ENCODE data around the gene RERE.
"Not testable (repeated sequence)": the region's sequence is repeated elsewhere in the genome, so short reads cannot be mapped to it uniquely, and the experiment has no call there.

Gene RERE

GRCh38 chr1:8716238-8716637 is 101.2 kb downstream of the RERE start:
- DNase-seq (ENCODE audit: low spot score), result no peak

GRCh38 chr1:8714173-8714572 is 103.3 kb downstream of the RERE start:
- DNase-seq (ENCODE audit: low spot score), result no peak

- DNase-seq (ENCODE audit: low spot score), result peak; percentile 92
These were observed 104.8 kb downstream of the RERE start for GRCh38 chr1:8712413-8713231.

GRCh38 chr1:8711873-8712412 is 105.5 kb downstream of the RERE start:
- no peak for DNase-seq (ENCODE audit: low spot score)

GRCh38 chr1:8711151-8711550 is 106.3 kb downstream of the RERE start:
- DNase-seq (ENCODE audit: low spot score), result no peak

DNA sequence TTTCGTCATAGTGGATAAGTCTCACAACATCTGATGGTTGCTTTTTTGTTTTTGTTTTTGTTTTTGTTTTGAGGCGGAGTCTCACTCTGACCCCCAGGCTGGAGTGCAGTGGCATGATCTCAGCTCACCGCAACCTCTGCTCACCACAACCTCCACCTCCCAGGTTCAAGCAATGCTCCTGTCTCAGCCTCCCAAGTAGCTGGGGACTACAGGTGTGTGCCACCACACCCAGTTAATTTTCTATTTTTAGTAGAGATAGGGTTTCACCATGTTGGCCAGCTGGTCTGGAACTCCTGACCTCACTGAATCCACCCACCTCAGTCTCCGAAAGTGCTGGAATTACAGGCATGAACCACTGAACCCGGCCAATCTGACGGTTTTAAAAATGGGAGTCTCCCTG is 109.2 kb downstream of the RERE start:
- DNase-seq (ENCODE audit: low spot score), result no peak

DNA sequence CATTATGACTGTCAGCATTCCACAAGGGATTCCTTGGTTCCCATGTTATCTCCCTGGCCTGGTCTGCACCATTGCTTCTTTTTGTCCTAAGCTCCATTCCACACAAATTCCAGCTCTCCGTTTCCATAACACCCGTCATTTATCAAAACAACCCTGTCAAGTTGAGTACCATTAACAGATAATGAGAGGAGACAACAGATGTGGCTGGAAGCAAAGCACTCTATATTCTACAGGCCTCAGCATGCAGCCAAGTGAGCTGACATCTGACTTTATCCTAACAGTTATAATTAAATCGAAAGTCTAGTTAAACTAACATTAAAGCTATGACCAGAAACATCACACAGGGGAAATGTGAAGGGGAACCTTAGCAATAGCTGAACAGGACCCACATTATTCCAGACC is 110.4 kb downstream of the RERE start:
- no peak for DNase-seq (ENCODE audit: low spot score)

DNA sequence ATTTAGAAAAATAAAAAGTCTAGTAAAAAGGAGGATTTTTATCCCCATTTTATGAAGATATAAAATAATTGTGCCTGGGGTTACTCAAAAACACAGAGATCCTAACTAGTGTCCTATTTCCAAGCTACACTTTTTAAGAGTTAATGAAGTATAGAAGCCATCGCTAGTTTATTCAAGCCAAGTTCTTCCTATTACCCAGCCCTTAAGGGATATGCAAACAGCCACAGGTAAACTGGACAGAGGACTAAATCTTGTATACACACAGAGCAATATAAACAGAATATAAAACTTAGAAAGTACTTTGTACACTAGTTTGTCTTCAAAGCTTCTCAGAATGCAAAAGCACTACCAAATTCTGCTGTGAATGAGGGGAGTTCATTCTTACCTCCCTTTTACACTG is 111.1 kb downstream of the RERE start:
- no peak for DNase-seq (ENCODE audit: low spot score)

- no peak for DNase-seq (ENCODE audit: low spot score)
These were observed 112.5 kb downstream of the RERE start for GRCh38 chr1:8704866-8705506.

GRCh38 chr1:8702850-8703810 is 114.3 kb downstream of the RERE start:
- peak; percentile 88 for DNase-seq (ENCODE audit: low spot score)

DNA sequence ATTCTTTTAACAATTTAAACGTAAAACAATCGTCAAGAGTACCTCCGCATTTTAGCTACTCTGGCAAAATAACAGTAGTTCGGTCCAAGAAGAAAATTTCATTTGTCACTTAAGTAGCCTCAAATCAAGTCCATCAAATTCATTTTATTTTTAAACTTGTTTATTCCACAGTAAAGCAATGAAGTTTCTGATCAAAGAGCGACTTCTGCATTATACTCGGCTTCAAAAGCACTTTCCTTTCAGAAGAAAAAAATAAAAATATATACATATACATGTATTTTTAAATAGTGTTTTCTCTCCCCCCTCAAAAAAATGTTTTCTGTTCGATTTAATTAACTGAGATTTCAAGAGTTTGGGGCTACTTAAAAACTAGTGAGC is 115.0 kb downstream of the RERE start:
- no peak for DNase-seq (ENCODE audit: low spot score)

- DNase-seq (ENCODE audit: low spot score), result no peak
These were observed 115.5 kb downstream of the RERE start for GRCh38 chr1:8701794-8702471.

DNA sequence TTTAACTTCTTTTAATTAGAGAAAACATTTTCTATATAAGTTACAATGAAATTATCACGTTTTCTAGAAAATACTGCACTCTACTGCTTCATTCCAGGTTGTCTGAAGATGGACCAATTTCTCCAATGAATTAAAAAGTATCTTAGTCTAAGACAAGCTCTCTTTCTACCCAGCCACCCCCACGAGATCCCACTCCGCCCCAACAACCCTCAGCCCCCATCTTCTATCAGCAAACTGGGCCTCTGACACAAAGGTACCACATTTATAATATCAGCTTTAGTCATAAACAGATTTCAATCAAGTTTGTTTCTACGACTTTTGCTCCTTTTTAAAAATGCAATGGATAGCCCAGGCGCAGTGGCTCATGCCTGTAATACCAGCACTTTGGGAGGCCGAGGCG is 117.8 kb downstream of the RERE start:
- DNase-seq (ENCODE audit: low spot score), result no peak

DNA sequence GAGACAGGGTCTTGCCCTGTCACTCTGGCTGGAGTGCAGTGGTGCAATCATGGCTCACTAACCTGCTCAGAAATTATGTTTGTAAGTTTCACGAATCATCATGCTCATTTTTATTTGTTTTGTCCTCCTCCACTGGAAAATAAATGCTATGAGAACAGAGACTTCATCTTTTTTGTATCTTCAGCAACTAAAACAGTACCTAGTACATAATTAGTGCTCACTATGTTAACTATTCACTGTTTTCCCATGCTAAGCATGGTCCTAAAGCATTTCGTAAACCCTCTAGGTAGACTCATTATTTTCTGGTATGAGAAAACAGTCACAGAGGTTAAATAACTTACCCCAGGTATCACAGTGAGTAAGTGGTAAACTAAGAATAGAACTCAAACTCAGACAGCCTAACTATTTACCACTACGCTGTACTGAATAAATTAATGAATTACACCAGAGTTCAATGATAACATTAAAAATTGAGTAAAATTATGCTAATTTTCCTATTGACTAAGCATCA is 118.4 kb downstream of the RERE start:
- no peak for DNase-seq (ENCODE audit: low spot score)

- DNase-seq (ENCODE audit: low spot score), result no peak
These were observed 119.3 kb downstream of the RERE start for GRCh38 chr1:8698012-8698630.

GRCh38 chr1:8695442-8695841 is 122.0 kb downstream of the RERE start:
- not testable (repeated sequence) for DNase-seq (ENCODE audit: low spot score)

DNA sequence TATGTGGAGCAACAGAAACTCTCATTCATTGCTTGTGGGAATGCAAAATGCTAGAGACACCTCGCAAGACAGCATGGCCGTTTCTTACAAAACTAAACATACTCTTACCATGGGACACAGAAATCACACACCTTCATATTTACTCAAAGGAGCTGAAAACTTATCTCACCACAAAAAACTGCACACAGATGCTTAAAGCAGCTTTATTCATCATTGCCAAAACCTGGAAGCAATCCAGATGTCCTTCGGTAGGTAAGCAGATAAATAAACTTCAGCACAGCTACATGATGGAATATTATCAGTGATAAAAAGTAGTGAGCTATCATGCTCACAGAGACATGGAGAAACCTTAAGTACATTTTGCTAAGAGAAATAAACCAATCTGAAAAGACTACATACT is 124.3 kb downstream of the RERE start:
- no peak for DNase-seq (ENCODE audit: low spot score)

DNA sequence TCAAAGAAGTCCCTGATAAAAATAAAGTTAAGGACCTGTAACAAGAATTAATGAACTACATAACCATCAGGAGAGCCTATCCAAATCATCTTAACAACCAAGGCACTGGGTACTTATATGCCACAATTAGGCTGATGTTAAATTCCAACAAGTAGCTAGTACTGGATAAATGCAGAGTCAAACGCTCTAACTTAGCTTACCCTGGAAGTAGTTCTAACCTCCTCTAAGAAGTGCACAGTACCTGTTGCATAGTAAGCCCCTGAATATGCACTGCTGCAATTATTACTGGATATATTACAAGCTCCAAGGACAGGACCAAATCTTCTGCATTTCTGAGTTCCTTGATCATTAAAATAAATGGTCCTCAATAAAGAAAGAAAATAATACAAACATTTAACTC is 125.8 kb downstream of the RERE start:
- no peak for DNase-seq (ENCODE audit: low spot score)

DNA sequence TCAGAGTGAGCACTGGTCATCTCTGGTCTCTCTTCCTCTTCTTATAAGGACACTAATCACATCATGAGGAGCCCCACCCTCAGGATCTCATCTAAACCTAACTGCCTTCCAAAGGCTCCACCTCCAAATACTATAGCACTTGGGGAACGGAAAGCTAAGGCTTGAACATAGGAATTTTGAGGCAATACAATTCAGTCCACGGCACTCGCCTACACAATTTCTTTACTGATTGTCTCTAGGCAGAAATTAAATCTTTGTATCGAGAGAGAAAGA is 127.3 kb downstream of the RERE start:
- no peak for DNase-seq (ENCODE audit: low spot score)

DNA sequence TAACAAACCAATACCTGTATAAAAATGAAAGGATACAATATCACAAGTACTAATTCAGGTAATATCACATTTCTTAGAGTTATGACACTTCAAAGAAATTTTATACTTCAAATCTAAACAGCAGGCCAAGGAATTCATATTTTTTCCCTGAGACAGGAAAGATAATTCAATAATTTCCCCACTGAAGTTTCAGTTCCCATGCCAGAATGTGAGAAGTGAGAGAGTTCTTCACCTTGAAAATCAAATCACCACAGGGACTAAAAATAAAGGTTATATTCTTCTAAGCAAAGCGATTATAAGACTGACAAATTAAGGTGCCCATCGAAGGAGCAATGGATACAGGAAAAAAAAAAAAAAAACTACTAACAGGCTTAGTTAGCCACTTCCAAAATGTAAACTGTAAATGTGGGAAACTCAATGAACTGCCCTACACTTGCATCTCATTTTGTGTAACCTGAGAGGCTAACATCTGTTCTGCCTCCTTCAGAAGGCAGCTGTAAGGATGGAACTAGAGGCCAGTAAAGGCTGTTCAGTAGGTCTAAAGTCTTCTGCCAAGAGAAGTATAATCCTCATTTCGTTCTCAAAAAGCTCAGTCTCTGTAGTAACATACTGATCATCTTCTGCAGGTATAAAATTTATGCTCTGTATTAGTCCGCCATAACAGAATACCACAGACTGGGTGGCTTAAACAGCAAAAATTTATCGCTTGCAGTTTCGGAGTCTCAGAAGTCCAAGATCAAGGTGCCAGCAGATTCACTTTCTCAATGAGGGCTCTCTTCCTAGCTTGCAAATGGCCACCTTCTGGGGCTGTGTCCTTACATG is 127.8 kb downstream of the RERE start:
- DNase-seq (ENCODE audit: low spot score), result no peak

All from COLO829 (cell line).